ENCODE results near the gene CRYBA2.

The CRYBA2 gene

GRCh38 chr2:218975060-218975777, 18.0 kb downstream of the CRYBA2 start:
- DNase-seq (ENCODE audit: low read depth), result no peak
- TF ChIP-seq, protein P1, sequence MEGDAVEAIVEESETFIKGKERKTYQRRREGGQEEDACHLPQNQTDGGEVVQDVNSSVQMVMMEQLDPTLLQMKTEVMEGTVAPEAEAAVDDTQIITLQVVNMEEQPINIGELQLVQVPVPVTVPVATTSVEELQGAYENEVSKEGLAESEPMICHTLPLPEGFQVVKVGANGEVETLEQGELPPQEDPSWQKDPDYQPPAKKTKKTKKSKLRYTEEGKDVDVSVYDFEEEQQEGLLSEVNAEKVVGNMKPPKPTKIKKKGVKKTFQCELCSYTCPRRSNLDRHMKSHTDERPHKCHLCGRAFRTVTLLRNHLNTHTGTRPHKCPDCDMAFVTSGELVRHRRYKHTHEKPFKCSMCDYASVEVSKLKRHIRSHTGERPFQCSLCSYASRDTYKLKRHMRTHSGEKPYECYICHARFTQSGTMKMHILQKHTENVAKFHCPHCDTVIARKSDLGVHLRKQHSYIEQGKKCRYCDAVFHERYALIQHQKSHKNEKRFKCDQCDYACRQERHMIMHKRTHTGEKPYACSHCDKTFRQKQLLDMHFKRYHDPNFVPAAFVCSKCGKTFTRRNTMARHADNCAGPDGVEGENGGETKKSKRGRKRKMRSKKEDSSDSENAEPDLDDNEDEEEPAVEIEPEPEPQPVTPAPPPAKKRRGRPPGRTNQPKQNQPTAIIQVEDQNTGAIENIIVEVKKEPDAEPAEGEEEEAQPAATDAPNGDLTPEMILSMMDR (IDR thresholded peaks at IDR 0.05; ENCODE audit: insufficient read depth, low read depth, low read length, missing control alignments), result no peak
- H3K4me3 ChIP-seq (ENCODE audit: low read depth, low read length), result no peak overlapping the region

- DNase-seq (ENCODE audit: low read depth), result no peak
- no peak overlapping the region for H3K4me3 ChIP-seq (ENCODE audit: low read depth, low read length)
- TF ChIP-seq, protein P1 (IDR thresholded peaks at IDR 0.05; ENCODE audit: insufficient read depth, low read depth, low read length, missing control alignments), result no peak
Observed at GRCh38 chr2:218970894-218971293, 22.3 kb downstream of the CRYBA2 start.

GRCh38 chr2:218964041-218964771, 29.0 kb downstream of the CRYBA2 start:
- DNase-seq (ENCODE audit: low read depth), result no peak
- TF ChIP-seq, protein P1 (IDR thresholded peaks at IDR 0.05; ENCODE audit: insufficient read depth, low read depth, low read length, missing control alignments), result no peak
- H3K4me3 ChIP-seq (ENCODE audit: low read depth, low read length), result no peak overlapping the region

DNA sequence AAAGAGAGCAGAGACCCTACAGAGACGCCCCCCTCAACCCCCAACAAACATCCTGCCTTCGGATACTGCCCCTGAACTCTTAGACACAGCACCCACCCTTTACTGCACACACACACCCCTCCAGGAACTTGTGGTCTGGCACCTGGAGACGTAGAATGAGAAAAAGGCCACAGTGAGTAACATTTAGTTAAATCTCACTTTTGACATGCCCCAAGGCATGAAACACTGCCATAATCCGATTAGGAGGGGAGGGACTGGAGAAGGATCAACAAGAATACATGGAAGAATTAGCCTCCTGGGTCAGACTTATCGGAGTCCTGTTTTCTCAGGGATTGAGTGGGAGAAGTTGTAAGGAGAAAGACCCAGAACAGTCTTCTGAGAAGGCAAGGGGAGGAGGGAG, 29.6 kb downstream of the CRYBA2 start:
- H3K4me3 ChIP-seq (ENCODE audit: low read depth, low read length), result no peak overlapping the region
- TF ChIP-seq, protein P1 (IDR thresholded peaks at IDR 0.05; ENCODE audit: insufficient read depth, low read depth, low read length, missing control alignments), result no peak
- no peak for DNase-seq (ENCODE audit: low read depth)

DNA sequence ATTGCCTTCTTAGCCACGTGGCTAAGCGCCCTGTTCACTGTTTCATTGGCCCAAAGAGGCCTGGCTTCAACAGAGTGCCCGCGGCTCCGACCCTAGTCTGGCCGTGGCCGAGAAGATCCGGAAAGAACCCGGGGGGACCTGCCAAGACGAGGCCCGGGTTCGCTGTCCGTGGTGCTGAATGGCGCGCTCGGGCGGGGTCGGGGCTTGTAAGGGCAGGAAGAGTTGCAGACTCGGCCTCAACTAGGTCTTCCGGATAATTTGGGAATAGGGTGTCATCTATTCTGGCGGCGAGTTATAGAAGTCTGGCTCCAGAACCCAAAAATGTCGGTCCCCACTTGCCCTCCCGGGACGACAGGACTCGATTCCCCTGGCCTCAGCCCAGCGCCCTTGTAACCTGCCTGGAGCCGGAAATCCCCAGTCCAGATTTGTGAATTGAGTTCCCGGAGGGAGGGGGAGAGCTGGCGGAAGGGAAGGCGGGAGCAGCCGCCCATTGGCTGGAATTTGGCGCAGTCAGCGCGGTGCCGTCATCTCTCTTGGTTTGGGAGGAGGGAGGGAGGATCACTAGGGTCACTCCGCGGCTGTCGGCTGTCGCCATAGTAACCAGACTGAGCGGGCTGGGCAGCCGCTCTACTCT, 30.2 kb downstream of the CRYBA2 start:
- H3K4me3 ChIP-seq (ENCODE audit: low read depth, low read length), result no peak overlapping the region

DNA sequence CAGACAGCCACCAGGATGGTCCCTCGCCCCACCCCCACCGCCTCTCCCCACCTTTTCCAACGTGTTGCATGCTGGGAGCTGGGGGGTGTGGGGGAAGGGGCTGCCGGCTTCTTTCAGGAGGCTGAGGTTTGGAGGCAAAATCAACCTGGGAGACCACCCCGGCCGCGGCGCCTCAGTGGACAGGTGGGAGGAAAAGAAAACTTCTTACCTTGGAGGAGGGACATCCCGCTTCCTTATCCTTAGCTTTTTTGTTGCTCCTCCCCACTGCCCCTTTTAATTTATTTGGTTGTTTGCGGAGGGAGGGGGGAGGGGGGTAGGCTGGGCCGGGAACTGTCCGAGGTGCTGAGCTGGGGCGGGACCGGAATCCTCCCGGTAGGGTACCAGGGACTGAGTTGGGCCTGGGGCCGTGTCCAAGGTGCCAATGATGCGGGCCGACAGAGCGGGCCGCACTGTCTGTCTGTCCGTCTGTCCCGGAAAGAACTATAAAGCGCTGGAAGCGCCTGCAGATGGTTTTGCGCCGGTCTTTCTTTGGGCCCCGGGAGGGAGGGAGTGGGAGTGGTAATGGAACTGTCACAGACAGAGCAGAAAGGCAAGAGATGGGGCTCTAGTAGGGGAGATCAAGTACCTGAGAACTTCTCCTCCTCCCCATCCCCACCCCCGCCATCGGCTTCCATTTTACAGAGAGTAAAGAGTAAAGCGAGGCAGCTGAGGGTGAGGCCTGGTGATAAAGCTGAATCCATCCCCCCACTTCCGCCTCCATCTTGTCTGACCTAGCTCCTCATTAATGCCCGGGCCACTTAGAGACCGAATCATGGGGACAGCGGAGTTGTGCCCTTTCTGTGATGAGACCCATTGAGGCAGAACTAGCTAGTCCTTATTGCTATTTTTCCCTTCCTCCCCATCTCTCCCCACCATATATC, 31.3 kb downstream of the CRYBA2 start:
- no peak for DNase-seq (ENCODE audit: low read depth)
- TF ChIP-seq, protein P1 (IDR thresholded peaks at IDR 0.05; ENCODE audit: insufficient read depth, low read depth, low read length, missing control alignments), result no peak
- H3K4me3 ChIP-seq (ENCODE audit: low read depth, low read length), result no peak overlapping the region

More for the DNA sequence above, 30.2 kb downstream of the CRYBA2 start:
- TF ChIP-seq, protein P1 (IDR thresholded peaks at IDR 0.05; ENCODE audit: insufficient read depth, low read depth, low read length, missing control alignments), result no peak
- DNase-seq (ENCODE audit: low read depth), result peak; percentile 45
